Smooth muscle cell (in vitro differentiated cells): ENCODE measurements around the gene BET1. TPM values are rescaled to one million over a fixed set of nuclear protein-coding genes. Genes with fewer than 3 reads are reported as not detected.

Experiments
- DNase-seq: peaks from one replicate; lab custom pipeline; 2025; ENCODE audit not compliant: unreplicated experiment; lab: John Stamatoyannopoulos, UW
- H2AFZ ChIP-seq: fragments of 200-600 bp; sonication (generic); 2 replicates; pipeline ENCODE4 v1.6.0; 2016; ENCODE audit warnings: antibody characterized with exemption, low read depth, mild to moderate bottlenecking
- H3F3A ChIP-seq: fragments of 200-600 bp; sonication (generic); 2 replicates; pipeline ENCODE4 v1.6.0; 2017; ENCODE audit warnings: antibody characterized with exemption, low read depth
- H3K27ac ChIP-seq: fragments of 200-600 bp; sonication (generic); 2 replicates; pipeline ENCODE4 v1.5.1; 2016; ENCODE audit warnings: low read depth, mild to moderate bottlenecking
- H3K27me3 ChIP-seq: fragments of 200-600 bp; sonication (generic); 2 replicates; pipeline ENCODE4 v1.6.1; 2016; ENCODE audit warnings: low read depth, mild to moderate bottlenecking
- H3K36me3 ChIP-seq: fragments of 200-600 bp; sonication (generic); 2 replicates; pipeline ENCODE4 v1.5.1; 2016; ENCODE audit warnings: low read depth
- H3K4me1 ChIP-seq: fragments of 200-600 bp; sonication (generic); 2 replicates; pipeline ENCODE4 v1.5.1; 2016; ENCODE audit warnings: low read depth
- H3K4me2 ChIP-seq: fragments of 200-600 bp; sonication (generic); 2 replicates; pipeline ENCODE4 v1.6.0; 2016; ENCODE audit warnings: mild to moderate bottlenecking
- H3K4me3 ChIP-seq: fragments of 200-600 bp; sonication (generic); 2 replicates; pipeline ENCODE4 v1.5.1; 2016; ENCODE audit warnings: mild to moderate bottlenecking
- H3K79me2 ChIP-seq: fragments of 200-600 bp; sonication (generic); 2 replicates; pipeline ENCODE4 v1.6.0; 2016; ENCODE audit warnings: low read depth, mild to moderate bottlenecking
- H3K9ac ChIP-seq: fragments of 200-600 bp; sonication (generic); 2 replicates; pipeline ENCODE4 v1.6.0; 2016; ENCODE audit warnings: low read depth
- H3K9me3 ChIP-seq: fragments of 200-600 bp; sonication (generic); replicated peaks from 2 replicates; pipeline ENCODE4 v1.5.1; 2016; ENCODE audit warnings: low read depth
- H4K20me1 ChIP-seq: fragments of 200-600 bp; sonication (generic); 2 replicates; pipeline ENCODE4 v1.6.0; 2016; ENCODE audit warnings: low read depth
- CTCF ChIP-seq: fragments of 200-600 bp; sonication (generic); IDR thresholded peaks from 2 replicates; pipeline ENCODE4 v1.5.1; 2017; ENCODE audit warnings: borderline replicate concordance, mild to moderate bottlenecking, antibody characterized with exemption; ENCODE audit not compliant: insufficient read depth, poor library complexity, severe bottlenecking
- WGBS: methylation state at CpG from one replicate; pipeline ENCODE4 v1.1.7; 2016; ENCODE audit warnings: low lambda C conversion rate; 5-methylcytosine and 5-hydroxymethylcytosine counted together
- polyA plus RNA-seq: library from polyadenylated mRNA; unstranded; fragments of >200 nt; fragmentation: Nextera tagmentation; extraction: Ambion mirVana; gene quantifications from 2 replicates; pipeline ENCODE4 v1.2.1, GENCODE V29; 2016
- total RNA-seq: library from RNA; depleted of rRNA; stranded (reverse); fragments of >200 nt; gene quantifications from 2 replicates; pipeline ENCODE4 v1.2.3, GENCODE V29; 2014

The BET1 gene
- total and polyA plus RNA-seq, 2 experiments from 2014 or later = 46.8 to 59.6 TPM

GRCh38 chr7:93949423-93949822, 54.7 kb downstream of the BET1 start:
- Histone ChIP-seq H3K9me3 (no peaks in the 10 kb centered on the region), H3K27me3 (no peaks in the 10 kb centered on the region), H3K4me2 (peak overlapping the region; percentile 62), H4K20me1 (no peaks in the 10 kb centered on the region), H3K36me3 (no peaks in the 10 kb centered on the region), H3K4me3 (no peak overlapping the region), H3K27ac (peak overlapping the region; percentile 94), H3K4me1 (peaks cover 15% of the 10 kb centered on the region), H2AFZ (peak overlapping the region; percentile 68), H3K9ac (peak overlapping the region; percentile 78), H3F3A (peaks cover 11% of the 10 kb centered on the region), H3K79me2 (no peaks in the 10 kb centered on the region)
- TF ChIP-seq CTCF = no peak
- no peak for DNase-seq
- 0% methylated on average over 1 of the region's 1 CpG for WGBS

GRCh38 chr7:93948873-93949272, 55.3 kb downstream of the BET1 start:
- Histone ChIP-seq H3K79me2 (no peaks in the 10 kb centered on the region), H3K4me1 (peaks cover 15% of the 10 kb centered on the region), H4K20me1 (no peaks in the 10 kb centered on the region), H3K9me3 (no peaks in the 10 kb centered on the region), H3K4me2 (peak overlapping the region; percentile 38), H3K36me3 (no peaks in the 10 kb centered on the region), H3F3A (peaks cover 11% of the 10 kb centered on the region), H3K27me3 (no peaks in the 10 kb centered on the region), H3K4me3 (no peak overlapping the region), H2AFZ (no peak overlapping the region), H3K27ac (peak overlapping the region; percentile 94), H3K9ac (peak overlapping the region; percentile 75)
- DNase-seq = no peak
- WGBS = 45% methylated on average over 1 of the region's 2 CpGs
- no peak for TF ChIP-seq CTCF

- no peak for DNase-seq
- Histone ChIP-seq H2AFZ (no peak overlapping the region), H3K4me3 (no peak overlapping the region), H3K9me3 (no peaks in the 10 kb centered on the region), H3K4me1 (peaks cover 15% of the 10 kb centered on the region), H3F3A (peaks cover 11% of the 10 kb centered on the region), H3K27me3 (no peaks in the 10 kb centered on the region), H3K36me3 (no peaks in the 10 kb centered on the region), H4K20me1 (no peaks in the 10 kb centered on the region), H3K79me2 (no peaks in the 10 kb centered on the region), H3K9ac (peak overlapping the region; percentile 64), H3K4me2 (peak overlapping the region; percentile 65), H3K27ac (peak overlapping the region; percentile 94)
- 9% methylated on average over 1 of the region's 1 CpG for WGBS
- TF ChIP-seq CTCF = no peak
Measured at GRCh38 chr7:93948106-93948505, 56.0 kb downstream of the BET1 start.

GRCh38 chr7:93945756-93946535, 58.2 kb downstream of the BET1 start:
- H3F3A ChIP-seq = peaks cover 15% of the 10 kb centered on the region
- H3K4me3 ChIP-seq = no peak overlapping the region
- H3K4me2 ChIP-seq = peak overlapping the region; percentile 65
- peaks cover 15% of the 10 kb centered on the region for H3K4me1 ChIP-seq
- no peak overlapping the region for H2AFZ ChIP-seq
- H3K27ac ChIP-seq = peak overlapping the region; percentile 94
- TF ChIP-seq CTCF = no peak
- H4K20me1 ChIP-seq = no peaks in the 10 kb centered on the region
- no peaks in the 10 kb centered on the region for H3K9me3 ChIP-seq
- H3K79me2 ChIP-seq = no peaks in the 10 kb centered on the region
- no peak for DNase-seq
- H3K27me3 ChIP-seq = no peaks in the 10 kb centered on the region
- 32% methylated on average over 5 of the region's 5 CpGs for whole genome bisulfite sequencing
- H3K36me3 ChIP-seq = no peaks in the 10 kb centered on the region
- H3K9ac ChIP-seq = no peak overlapping the region
